H1 (cell line): ENCODE results near the gene GRIA3. TPM values are rescaled to one million over a fixed set of nuclear protein-coding genes. Genes with fewer than 3 reads are reported as not detected.

Source experiments
- CTCF ChIA-PET: fragments of 300-600 bp; sonication (Branson Sonifier 250); formaldehyde crosslinking; loops from one replicate; lab custom pipeline; 2021; ENCODE audit not compliant: partially characterized antibody; lab: Charles Lee
- POLR2A ChIA-PET: fragments of 300-600 bp; sonication (Branson Sonifier 250); formaldehyde crosslinking; loops from one replicate; lab custom pipeline; 2021; ENCODE audit warnings: inconsistent platforms; ENCODE audit not compliant: partially characterized antibody; lab: Charles Lee
- DNase-seq, 2 experiments: peaks; one replicate each; pipeline versions ENCODE4 v3.0.0 to v3.0.0-alpha.2; 2010 to 2022; ENCODE audit warnings: low spot score in 2 of 2, low read depth in 1 of 2, mixed read lengths in 1 of 2
- FAIRE-seq: peaks from 2 replicates; lab custom pipeline; 2011; peaks lifted over from hg19 to GRCh38; lab: Jason Lieb, UNC
- H2AFZ ChIP-seq: 2 replicates; pipeline ENCODE4 v1.8.1; 2012; ENCODE audit warnings: low read length, inconsistent platforms
- H2AK5ac ChIP-seq: 2 replicates; pipeline ENCODE4 v1.6.1; 2013; ENCODE audit warnings: low read depth, low read length
- H2BK120ac ChIP-seq: replicated peaks from 2 replicates; pipeline ENCODE3; 2013; ENCODE audit warnings: low read depth, low read length, inconsistent platforms
- H2BK12ac ChIP-seq: 2 replicates; pipeline ENCODE4 v1.6.1; 2013; ENCODE audit warnings: low read depth, low read length
- H2BK15ac ChIP-seq: 2 replicates; pipeline ENCODE4 v1.6.1; 2013; ENCODE audit warnings: low read length
- H2BK20ac ChIP-seq: 2 replicates; pipeline ENCODE4 v1.6.1; 2013; ENCODE audit warnings: low read length
- H2BK5ac ChIP-seq: 2 replicates; pipeline ENCODE4 v1.6.1; 2013; ENCODE audit warnings: low read depth, low read length
- H3K14ac ChIP-seq: 2 replicates; pipeline ENCODE4 v1.6.1; 2013; ENCODE audit warnings: inconsistent platforms; ENCODE audit not compliant: insufficient read length
- H3K18ac ChIP-seq: 2 replicates; pipeline ENCODE4 v1.6.1; 2013; ENCODE audit warnings: low read length; ENCODE audit errors: extremely low read depth
- H3K23ac ChIP-seq: 2 replicates; pipeline ENCODE4 v1.6.1; 2013; ENCODE audit warnings: inconsistent platforms; ENCODE audit not compliant: insufficient read length
- H3K23me2 ChIP-seq: 2 replicates; pipeline ENCODE4 v1.6.1; 2013; ENCODE audit warnings: low read depth, low read length
- H3K27ac ChIP-seq: 2 replicates; pipeline ENCODE4 v1.6.1; 2011; ENCODE audit warnings: low read depth, low read length, inconsistent platforms
- H3K27me3 ChIP-seq, 4 experiments: replicated peaks in 1 of 4; 1 replicate in 1 of 4; 2 replicates in 3 of 4; pipeline versions ENCODE4 v1.6.1 to v1.8.1; 2011 to 2013; ENCODE audit warnings: low read length in 3 of 4, mild to moderate bottlenecking in 3 of 4, inconsistent platforms in 2 of 4, mixed read lengths in 2 of 4, moderate library complexity in 1 of 4; ENCODE audit not compliant: control insufficient read depth in 3 of 4, insufficient read depth in 3 of 4; ENCODE audit errors: extremely low read depth in 1 of 4
- H3K36me3 ChIP-seq, 4 experiments: 2 replicates each; pipeline versions ENCODE4 v1.6.1 to v1.8.1; 2011 to 2013; ENCODE audit warnings: mild to moderate bottlenecking in 4 of 4, low read length in 3 of 4, moderate library complexity in 2 of 4, control low read depth in 1 of 4, inconsistent platforms in 1 of 4; ENCODE audit not compliant: insufficient read depth in 4 of 4, control insufficient read depth in 2 of 4
- H3K4ac ChIP-seq: replicated peaks from 2 replicates; pipeline ENCODE3; 2013; ENCODE audit warnings: low read length, low read depth, mixed read lengths, inconsistent platforms; ENCODE audit not compliant: insufficient read length
- H3K4me1 ChIP-seq, 4 experiments: replicated peaks in 1 of 4; 1 replicate in 1 of 4; 2 replicates in 3 of 4; pipeline versions ENCODE4 v1.6.1 to v1.8.1; 2011 to 2013; ENCODE audit warnings: low read length in 3 of 4, inconsistent platforms in 2 of 4, mixed read lengths in 1 of 4; ENCODE audit not compliant: insufficient read depth in 4 of 4, control insufficient read depth in 3 of 4
- H3K4me2 ChIP-seq, 2 experiments: 2 replicates each; pipeline versions ENCODE4 v1.6.1 to v1.8.1; 2011 to 2013; ENCODE audit warnings: low read depth in 2 of 2, low read length in 2 of 2, control low read depth in 1 of 2, inconsistent platforms in 1 of 2, mild to moderate bottlenecking in 1 of 2; ENCODE audit not compliant: insufficient read depth in 1 of 2
- H3K4me3 ChIP-seq, 4 experiments: fragments of 200-600, 300-600 bp in 1 of 4; sonication (generic), shearing (Covaris generic), sonication (Bioruptor Twin) in 1 of 4; 2 replicates each; pipeline versions ENCODE4 v1.5.1 to v1.8.1; 2011 to 2016; ENCODE audit warnings: low read length in 4 of 4, low read depth in 3 of 4, control low read depth in 2 of 4, inconsistent platforms in 2 of 4, mild to moderate bottlenecking in 2 of 4, mixed read lengths in 1 of 4, moderate library complexity in 1 of 4; ENCODE audit not compliant: insufficient read depth in 2 of 4; ENCODE audit errors: extremely low read depth in 1 of 4
- H3K56ac ChIP-seq: replicated peaks from 2 replicates; pipeline ENCODE3; 2013; ENCODE audit warnings: low read depth, mild to moderate bottlenecking, mixed read lengths, low read length, inconsistent platforms; ENCODE audit not compliant: insufficient read length
- H3K79me1 ChIP-seq: 2 replicates; pipeline ENCODE4 v1.6.1; 2013; ENCODE audit warnings: low read depth, low read length, control low read depth
- H3K79me2 ChIP-seq, 2 experiments: 2 replicates each; pipeline versions ENCODE4 v1.6.1 to v1.8.1; 2012 to 2013; ENCODE audit warnings: low read length in 2 of 2, mild to moderate bottlenecking in 2 of 2, inconsistent platforms in 1 of 2; ENCODE audit not compliant: insufficient read depth in 2 of 2, control insufficient read depth in 1 of 2
- H3K9ac ChIP-seq, 4 experiments: replicated peaks in 1 of 4; 1 replicate in 1 of 4; 2 replicates in 3 of 4; pipeline versions ENCODE4 v1.6.1 to v1.8.1; 2011 to 2013; ENCODE audit warnings: low read depth in 3 of 4, low read length in 3 of 4, control low read depth in 2 of 4, mild to moderate bottlenecking in 2 of 4, moderate library complexity in 2 of 4, inconsistent platforms in 1 of 4; ENCODE audit errors: extremely low read depth in 1 of 4
- H3K9me3 ChIP-seq, 2 experiments: 2 replicates each; pipeline versions ENCODE4 v1.6.1 to v1.8.1; 2012 to 2013; ENCODE audit warnings: mild to moderate bottlenecking in 2 of 2, moderate library complexity in 2 of 2, control low read depth in 1 of 2, inconsistent platforms in 1 of 2, low read depth in 1 of 2, low read length in 1 of 2, mixed read lengths in 1 of 2; ENCODE audit not compliant: insufficient read depth in 2 of 2
- H4K20me1 ChIP-seq, 2 experiments: replicated peaks in 1 of 2; 2 replicates each; pipeline versions ENCODE3 to v1.8.1; 2011 to 2013; ENCODE audit warnings: inconsistent platforms in 2 of 2, low read length in 2 of 2, mild to moderate bottlenecking in 1 of 2; ENCODE audit not compliant: insufficient read depth in 2 of 2, control insufficient read depth in 1 of 2
- H4K5ac ChIP-seq: 2 replicates; pipeline ENCODE4 v1.6.1; 2013; ENCODE audit warnings: low read length, low read depth, mixed read lengths, inconsistent platforms; ENCODE audit not compliant: insufficient read length
- H4K8ac ChIP-seq: 2 replicates; pipeline ENCODE4 v1.8.0; 2013; ENCODE audit warnings: mild to moderate bottlenecking, moderate library complexity, low read length, inconsistent platforms; ENCODE audit not compliant: insufficient read depth; ENCODE audit errors: extremely low read depth
- H4K91ac ChIP-seq: replicated peaks from 2 replicates; pipeline ENCODE3; 2013; ENCODE audit warnings: low read length, mixed read lengths, inconsistent platforms; ENCODE audit not compliant: insufficient read length
- CBX5 ChIP-seq: fragments of 300-800, 300-1000 bp; sonication (generic); IDR thresholded peaks from 2 replicates; pipeline ENCODE4 v1.7.1; 2016; ENCODE audit warnings: antibody characterized with exemption, low read length, low read depth
- CREB1 ChIP-seq: IDR thresholded peaks from 2 replicates; pipeline ENCODE4 v1.6.1; 2012; ENCODE audit warnings: inconsistent platforms
- HDAC6 ChIP-seq: IDR thresholded peaks from one replicate; pipeline ENCODE4 v1.7.1; 2012; ENCODE audit warnings: low read depth, mild to moderate bottlenecking, inconsistent platforms, low read length, moderate library complexity
- NANOG ChIP-seq: IDR thresholded peaks from 2 replicates; pipeline ENCODE4 v1.6.1; 2011; ENCODE audit warnings: low read length, low read depth, mild to moderate bottlenecking, inconsistent platforms; ENCODE audit not compliant: insufficient read depth, poor library complexity, severe bottlenecking
- POLR2A ChIP-seq, 2 experiments: IDR thresholded peaks; 1 replicate in 1 of 2; 2 replicates in 1 of 2; pipeline ENCODE4 v1.6.1; 2011; ENCODE audit warnings: low read depth in 2 of 2, low read length in 2 of 2, mild to moderate bottlenecking in 2 of 2; ENCODE audit errors: control extremely low read depth in 1 of 2
- SP2 ChIP-seq: IDR thresholded peaks from 2 replicates; pipeline ENCODE4 v1.6.1; 2012; ENCODE audit warnings: mild to moderate bottlenecking, low read length, inconsistent platforms
- WGBS, 2 experiments: shearing (Covaris generic) in 1 of 2; methylation state at CpG; one replicate each; pipeline versions ENCODE4 v1.1.6 to v1.1.7; 2013 to 2015; ENCODE audit warnings: low lambda C conversion rate in 2 of 2, mixed read lengths in 2 of 2, inconsistent platforms in 1 of 2, low coverage in 1 of 2, missing lambda C conversion rate in 1 of 2; ENCODE audit not compliant: insufficient replicate concordance in 2 of 2, insufficient coverage in 1 of 2, insufficient read length in 1 of 2; ENCODE audit errors: extremely low coverage in 1 of 2, missing lambda C conversion rate in 1 of 2; 5-methylcytosine and 5-hydroxymethylcytosine counted together
- polyA plus RNA-seq, 7 experiments: library from polyadenylated mRNA; depleted of rRNA in 3 of 7; stranded (reverse) in 5 of 7; unstranded in 2 of 7; fragments of >200 nt in 5 of 7; fragments of 200-250 nt in 2 of 7; gene quantifications; 1 replicate in 5 of 7; 2 replicates in 1 of 7; 4 replicates in 1 of 7; pipeline versions ENCODE4 v1.2.1 to v1.2.3, GENCODE V29; 2011 to 2013; ENCODE audit warnings: missing spikeins in 2 of 7, mixed read lengths in 2 of 7
- total RNA-seq: library from RNA; stranded (reverse); fragmentation: NEBNext Ultra II Directional; extraction: Animal tissue kit (Norgen Biotek cat#: 25700); gene quantifications from 2 replicates; pipeline ENCODE4 v1.2.1, GENCODE V29; 2021
- TF ChIP-seq, protein P1 (sequence below): IDR thresholded peaks from 2 replicates; pipeline ENCODE4 v1.6.1; 2011; ENCODE audit warnings: low read length, improper control_type of control experiment

The GRIA3 gene
- total and polyA plus RNA-seq, 2 of the 8 experiments (the other 6 are each of a cell fraction or from before 2014, with no cell fraction given): 2.6 to 3.0 TPM

DNA sequence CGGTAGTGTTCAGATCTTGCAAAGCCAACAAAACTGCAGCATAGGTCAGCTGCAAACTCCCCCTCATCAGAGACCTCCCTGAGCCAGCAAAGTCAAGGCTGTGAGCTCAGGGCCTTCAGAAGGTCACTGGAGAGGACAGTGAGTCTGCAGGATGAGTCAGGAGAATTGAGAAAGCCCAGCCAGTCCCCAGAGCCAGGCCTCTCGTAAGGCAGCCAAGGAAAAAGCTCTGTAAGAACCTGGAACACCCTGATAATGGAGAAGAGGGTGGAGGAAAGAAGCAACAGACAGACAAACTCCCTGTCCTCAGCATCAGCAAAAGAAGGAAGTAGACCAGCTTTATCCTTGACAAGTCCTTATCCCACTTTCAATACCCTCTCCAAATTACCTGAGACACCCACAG lies 33.0 kb downstream of the GRIA3 start:
- POLR2A ChIA-PET: no interaction called here
- H3K18ac ChIP-seq: no peak overlapping the region
- DNase-seq (no peak), FAIRE-seq (no peak)
- H2BK120ac ChIP-seq: no peak overlapping the region
- H4K91ac ChIP-seq: no peak overlapping the region
- no peak overlapping the region for H2AFZ ChIP-seq
- peaks cover 0 to 2% (median 0%) of the 10 kb centered on the region in 4 experiments; a peak in 1 of 7 replicates for H3K4me1 ChIP-seq
- CTCF ChIA-PET: interaction anchor here (1.7 kb wide), 1 partner anchor 8 kb away, joined by 7 read pairs; no protein-coding TSS in a partner anchor
- no peak overlapping the region for H2BK12ac ChIP-seq
- no peak overlapping the region for H4K8ac ChIP-seq
- no peak overlapping the region for H3K56ac ChIP-seq
- H3K4me3 ChIP-seq: no peak overlapping the region
- H2BK20ac ChIP-seq: no peak overlapping the region
- H3K23ac ChIP-seq: no peak overlapping the region
- H3K36me3 ChIP-seq: no peaks in the 10 kb centered on the region
- WGBS, 2 experiments: 100% methylated on average over 2 of the region's 2 CpGs; no CpG with 5 or more reads in 1 of the 2 experiments
- H3K79me1 ChIP-seq: no peaks in the 10 kb centered on the region
- H4K5ac ChIP-seq: no peak overlapping the region
- no peak overlapping the region for H3K4ac ChIP-seq
- H3K9me3 ChIP-seq: no peaks in the 10 kb centered on the region
- no peak overlapping the region for H2BK5ac ChIP-seq
- H3K79me2 ChIP-seq: no peaks in the 10 kb centered on the region
- no peaks in the 10 kb centered on the region for H4K20me1 ChIP-seq
- H3K27me3 ChIP-seq: no peaks in the 10 kb centered on the region
- H2BK15ac ChIP-seq: no peak overlapping the region
- no peak overlapping the region for H3K4me2 ChIP-seq
- H3K14ac ChIP-seq: no peak overlapping the region
- H3K9ac ChIP-seq: no peak overlapping the region
- H3K23me2 ChIP-seq: no peaks in the 10 kb centered on the region
- no peak overlapping the region for H2AK5ac ChIP-seq
- H3K27ac ChIP-seq: no peak overlapping the region
- TF ChIP-seq POLR2A (IDR thresholded peaks at IDR 0.05; ENCODE audit: control extremely low read depth in 1 of 2, low read depth in 2 of 2, low read length in 2 of 2): no peak
- no peak for TF ChIP-seq SP2
- no peak for TF ChIP-seq HDAC6
- TF ChIP-seq, protein P1, sequence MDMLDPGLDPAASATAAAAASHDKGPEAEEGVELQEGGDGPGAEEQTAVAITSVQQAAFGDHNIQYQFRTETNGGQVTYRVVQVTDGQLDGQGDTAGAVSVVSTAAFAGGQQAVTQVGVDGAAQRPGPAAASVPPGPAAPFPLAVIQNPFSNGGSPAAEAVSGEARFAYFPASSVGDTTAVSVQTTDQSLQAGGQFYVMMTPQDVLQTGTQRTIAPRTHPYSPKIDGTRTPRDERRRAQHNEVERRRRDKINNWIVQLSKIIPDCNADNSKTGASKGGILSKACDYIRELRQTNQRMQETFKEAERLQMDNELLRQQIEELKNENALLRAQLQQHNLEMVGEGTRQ: no peak
- TF ChIP-seq CREB1: no peak
- no peak for TF ChIP-seq CBX5
- no peak for TF ChIP-seq NANOG
